Measurements from ENCODE around the gene FBLIM1.

FBLIM1 gene

DNA sequence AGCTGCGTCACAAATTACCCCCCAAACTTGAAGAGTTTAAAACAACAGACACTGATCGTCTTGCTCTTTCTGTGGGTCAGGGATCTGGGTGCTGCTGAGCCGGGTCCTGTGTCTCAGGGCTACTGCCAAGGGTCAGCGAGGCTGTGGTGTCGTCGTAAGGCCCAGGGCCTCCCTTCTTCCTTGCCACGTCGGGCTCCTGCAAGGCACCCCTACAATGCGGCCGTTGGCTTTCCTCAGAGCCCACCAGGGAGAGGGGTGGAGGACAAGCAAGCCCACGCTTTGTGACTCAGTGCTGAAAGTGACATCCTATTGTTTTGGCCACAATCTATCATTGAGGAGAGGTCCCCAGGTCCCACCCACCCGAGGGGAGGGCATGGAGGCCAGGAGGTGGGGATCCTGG, 7.7 kb upstream of the FBLIM1 start:
- H3K4me2 ChIP-seq (ENCODE audit: low read length): no peak overlapping the region
- H3K27me3 ChIP-seq (ENCODE audit: control insufficient read depth, low read length): peaks cover 9% of the 10 kb centered on the region
- H3K9me2 ChIP-seq (replicated peaks; ENCODE audit: control insufficient read depth, low read length): no peaks in the 10 kb centered on the region
- H3K36me3 ChIP-seq (ENCODE audit: control insufficient read depth, low read length): no peaks in the 10 kb centered on the region
- H3K79me2 ChIP-seq (ENCODE audit: control insufficient read depth, low read length): no peaks in the 10 kb centered on the region
- no peaks in the 10 kb centered on the region for H3K4me1 ChIP-seq (ENCODE audit: control insufficient read depth, low read length)
- no peaks in the 10 kb centered on the region for H3K9me3 ChIP-seq (ENCODE audit: control insufficient read depth, insufficient read depth, low read length)
- no peaks in the 10 kb centered on the region for H4K20me1 ChIP-seq (ENCODE audit: control insufficient read depth, insufficient read depth, low read depth, low read length)
- H3F3A ChIP-seq (ENCODE audit: control insufficient read depth, insufficient read depth): no peaks in the 10 kb centered on the region
- no peak overlapping the region for H3K4me3 ChIP-seq (ENCODE audit: low read length)
- no peak overlapping the region for H3K27ac ChIP-seq (ENCODE audit: low read depth, low read length)
- TF ChIP-seq, protein P1, sequence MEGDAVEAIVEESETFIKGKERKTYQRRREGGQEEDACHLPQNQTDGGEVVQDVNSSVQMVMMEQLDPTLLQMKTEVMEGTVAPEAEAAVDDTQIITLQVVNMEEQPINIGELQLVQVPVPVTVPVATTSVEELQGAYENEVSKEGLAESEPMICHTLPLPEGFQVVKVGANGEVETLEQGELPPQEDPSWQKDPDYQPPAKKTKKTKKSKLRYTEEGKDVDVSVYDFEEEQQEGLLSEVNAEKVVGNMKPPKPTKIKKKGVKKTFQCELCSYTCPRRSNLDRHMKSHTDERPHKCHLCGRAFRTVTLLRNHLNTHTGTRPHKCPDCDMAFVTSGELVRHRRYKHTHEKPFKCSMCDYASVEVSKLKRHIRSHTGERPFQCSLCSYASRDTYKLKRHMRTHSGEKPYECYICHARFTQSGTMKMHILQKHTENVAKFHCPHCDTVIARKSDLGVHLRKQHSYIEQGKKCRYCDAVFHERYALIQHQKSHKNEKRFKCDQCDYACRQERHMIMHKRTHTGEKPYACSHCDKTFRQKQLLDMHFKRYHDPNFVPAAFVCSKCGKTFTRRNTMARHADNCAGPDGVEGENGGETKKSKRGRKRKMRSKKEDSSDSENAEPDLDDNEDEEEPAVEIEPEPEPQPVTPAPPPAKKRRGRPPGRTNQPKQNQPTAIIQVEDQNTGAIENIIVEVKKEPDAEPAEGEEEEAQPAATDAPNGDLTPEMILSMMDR (IDR thresholded peaks at IDR 0.05; ENCODE audit: low read depth, low read length, poor library complexity, severe bottlenecking): no peak

DNA sequence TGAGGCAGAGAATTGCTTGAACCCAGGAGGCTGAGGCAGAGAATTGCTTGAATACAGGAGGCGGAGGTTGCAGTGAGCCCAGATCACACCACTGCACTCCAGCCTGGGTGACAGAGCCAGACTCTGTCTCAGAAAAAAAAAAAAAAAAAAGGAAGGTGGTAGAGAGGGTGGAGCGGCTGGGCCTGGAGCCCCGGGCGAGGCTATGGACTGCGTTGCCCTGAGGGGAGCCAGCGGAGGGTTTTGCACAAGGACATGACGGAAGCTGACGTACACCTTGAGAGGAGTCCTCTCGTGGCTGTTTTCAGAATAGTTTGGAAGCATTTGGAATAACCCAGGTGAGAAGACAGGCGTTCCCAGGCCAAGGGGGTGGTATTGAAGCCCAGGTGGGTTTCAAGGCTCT, 6.9 kb upstream of the FBLIM1 start:
- no peaks in the 10 kb centered on the region for H4K20me1 ChIP-seq (ENCODE audit: control insufficient read depth, insufficient read depth, low read depth, low read length)
- H3K4me3 ChIP-seq (ENCODE audit: low read length): no peak overlapping the region
- peaks cover 16% of the 10 kb centered on the region for H3K27me3 ChIP-seq (ENCODE audit: control insufficient read depth, low read length)
- no peaks in the 10 kb centered on the region for H3K79me2 ChIP-seq (ENCODE audit: control insufficient read depth, low read length)
- no peaks in the 10 kb centered on the region for H3K9me3 ChIP-seq (ENCODE audit: control insufficient read depth, insufficient read depth, low read length)
- H3K4me1 ChIP-seq (ENCODE audit: control insufficient read depth, low read length): no peaks in the 10 kb centered on the region
- no peaks in the 10 kb centered on the region for H3K36me3 ChIP-seq (ENCODE audit: control insufficient read depth, low read length)
- TF ChIP-seq, protein P1 (IDR thresholded peaks at IDR 0.05; ENCODE audit: low read depth, low read length, poor library complexity, severe bottlenecking): no peak
- no peak for TF ChIP-seq EZH2phosphoT487 (IDR thresholded peaks at IDR 0.05; ENCODE audit: borderline replicate concordance, low read length)
- H3K27ac ChIP-seq (ENCODE audit: low read depth, low read length): no peak overlapping the region
- H3K9me2 ChIP-seq (replicated peaks; ENCODE audit: control insufficient read depth, low read length): no peaks in the 10 kb centered on the region
- H3F3A ChIP-seq (ENCODE audit: control insufficient read depth, insufficient read depth): no peaks in the 10 kb centered on the region
- H3K4me2 ChIP-seq (ENCODE audit: low read length): no peak overlapping the region

GRCh38 chr1:15753776-15754175, 4.8 kb upstream of the FBLIM1 start:
- Histone ChIP-seq H3K36me3 (ENCODE audit: control insufficient read depth, low read length) (no peaks in the 10 kb centered on the region), H3K9me2 (replicated peaks; ENCODE audit: control insufficient read depth, low read length) (no peaks in the 10 kb centered on the region), H3K4me2 (ENCODE audit: low read length) (no peak overlapping the region), H4K20me1 (ENCODE audit: control insufficient read depth, insufficient read depth, low read depth, low read length) (no peaks in the 10 kb centered on the region), H3K27ac (ENCODE audit: low read depth, low read length) (no peak overlapping the region), H3K4me1 (ENCODE audit: control insufficient read depth, low read length) (no peaks in the 10 kb centered on the region), H3K9me3 (ENCODE audit: control insufficient read depth, insufficient read depth, low read length) (no peaks in the 10 kb centered on the region), H3F3A (ENCODE audit: control insufficient read depth, insufficient read depth) (no peaks in the 10 kb centered on the region), H3K4me3 (ENCODE audit: low read length) (no peak overlapping the region), H3K27me3 (ENCODE audit: control insufficient read depth, low read length) (peaks cover 33% of the 10 kb centered on the region), H3K79me2 (ENCODE audit: control insufficient read depth, low read length) (no peaks in the 10 kb centered on the region)
- TF ChIP-seq, protein P1 (IDR thresholded peaks at IDR 0.05; ENCODE audit: low read depth, low read length, poor library complexity, severe bottlenecking): no peak
- no peak for TF ChIP-seq EZH2phosphoT487 (IDR thresholded peaks at IDR 0.05; ENCODE audit: borderline replicate concordance, low read length)
